Measurements from ENCODE around the gene UCMA.

The UCMA gene

DNA sequence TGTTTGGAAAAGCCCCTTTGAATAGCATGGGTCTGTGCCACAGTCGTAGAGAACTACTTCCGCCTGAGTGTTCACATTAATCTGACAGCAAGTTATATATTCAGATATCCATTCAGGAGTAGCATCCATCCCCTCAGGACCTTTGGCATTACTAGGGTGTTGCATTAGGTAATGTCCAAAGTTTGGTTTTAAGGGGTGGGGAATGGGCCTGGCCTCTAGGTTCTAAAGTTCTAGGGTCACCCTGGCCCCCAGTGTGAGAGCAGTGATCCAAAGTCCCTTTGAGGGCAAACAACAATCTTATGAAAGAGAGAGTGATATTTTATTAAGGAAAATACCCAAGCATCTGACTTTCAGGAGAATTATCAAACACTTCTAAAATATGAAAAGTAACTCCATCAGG lies 60.6 kb downstream of the UCMA start:
- Histone ChIP-seq H3K9me3 (ENCODE audit: control insufficient read depth in 1 of 2, low read length in 2 of 2) (no peaks in the 10 kb centered on the region), H3K4me3 (ENCODE audit: low read depth in 1 of 2, low read length in 2 of 2) (no peak overlapping the region), H3K9ac (ENCODE audit: low read depth in 1 of 2, low read length in 2 of 2) (no peak overlapping the region), H3K36me3 (ENCODE audit: control insufficient read depth in 1 of 2, insufficient read depth in 2 of 2, low read length in 2 of 2) (no peaks in the 10 kb centered on the region), H3K27me3 (ENCODE audit: control insufficient read depth in 1 of 2, insufficient read depth in 2 of 2, low read length in 2 of 2) (no peaks in the 10 kb centered on the region), H3K27ac (ENCODE audit: low read depth, low read length) (no peak overlapping the region), H3K4me1 (ENCODE audit: control insufficient read depth in 1 of 2, insufficient read depth in 2 of 2, low read length in 2 of 2) (no peaks in the 10 kb centered on the region)
